NT2/D1 (cell line): Measurements from ENCODE around the gene EXOSC10.
"Not testable (repeated sequence)": the region's sequence is repeated elsewhere in the genome, so short reads cannot be mapped to it uniquely, and the experiment has no call there.

Experiments used
- DNase-seq: peaks from one replicate; pipeline ENCODE4 v3.0.0-alpha.2; 2011; ENCODE audit warnings: low read depth, low spot score
- H3K27me3 ChIP-seq: 2 replicates; pipeline ENCODE4 v1.6.0; 2011; ENCODE audit warnings: mild to moderate bottlenecking; ENCODE audit not compliant: insufficient read length, insufficient read depth
- H3K36me3 ChIP-seq: 2 replicates; pipeline ENCODE4 v1.6.1; 2011; ENCODE audit warnings: mild to moderate bottlenecking, low read length, mixed read lengths; ENCODE audit not compliant: insufficient read depth, insufficient read length
- H3K4me1 ChIP-seq: 2 replicates; pipeline ENCODE4 v1.5.1; 2011; ENCODE audit not compliant: insufficient read depth, insufficient read length
- H3K4me3 ChIP-seq: 2 replicates; pipeline ENCODE4 v1.5.1; 2011; ENCODE audit warnings: low read depth; ENCODE audit not compliant: insufficient read length
- H3K9ac ChIP-seq: 2 replicates; pipeline ENCODE4 v1.6.0; 2011; ENCODE audit warnings: low read depth; ENCODE audit not compliant: insufficient read length
- H3K9me3 ChIP-seq: 2 replicates; pipeline ENCODE4 v1.5.1; 2011; ENCODE audit warnings: mild to moderate bottlenecking, low read length; ENCODE audit not compliant: insufficient read depth
- SUZ12 ChIP-seq: IDR thresholded peaks from 2 replicates; pipeline ENCODE4 v1.6.1; 2011; ENCODE audit not compliant: insufficient read length, insufficient read depth; ENCODE audit errors: extremely low read depth
- YY1 ChIP-seq: IDR thresholded peaks from 2 replicates; pipeline ENCODE4 v1.6.1; 2011; ENCODE audit not compliant: insufficient read length, insufficient read depth
- ZNF274 ChIP-seq: IDR thresholded peaks from 2 replicates; pipeline ENCODE4 v1.6.1; 2011; ENCODE audit warnings: mild to moderate bottlenecking, low read depth, low read length

Gene EXOSC10

DNA sequence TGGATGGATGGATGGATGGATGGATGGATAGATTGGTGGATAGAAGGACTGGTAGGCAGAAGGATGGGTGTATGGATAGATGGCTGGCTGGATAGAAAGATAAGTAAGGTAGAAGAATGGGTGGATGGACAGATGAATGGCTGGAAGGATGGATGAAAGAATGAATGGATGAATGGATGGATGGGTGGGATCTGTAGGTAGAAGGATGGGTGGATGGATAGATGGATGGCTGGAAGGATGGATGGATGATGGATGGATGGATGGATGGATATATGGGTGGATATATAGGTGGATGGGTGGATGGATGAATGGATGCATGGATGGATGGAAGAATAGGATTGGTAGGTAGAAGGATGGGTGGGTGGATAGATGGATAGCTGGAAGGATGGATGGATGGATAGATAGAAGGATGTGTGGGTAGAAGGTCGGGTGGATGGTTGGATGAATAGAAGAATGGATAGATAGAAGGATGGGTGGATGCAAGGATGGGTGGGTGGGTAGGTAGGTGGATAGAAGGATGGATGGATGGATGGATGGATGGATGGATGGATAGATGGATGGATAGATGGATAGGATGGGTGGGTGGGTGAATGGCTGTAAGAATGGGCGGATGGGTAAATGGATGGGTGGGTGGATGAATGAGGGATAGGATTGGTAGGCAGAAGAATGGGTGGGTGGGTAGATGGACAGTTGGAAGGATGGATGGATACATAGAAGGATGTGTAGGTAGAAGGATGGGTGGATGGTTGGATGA, 60.1 kb downstream of the EXOSC10 start:
- no peaks in the 10 kb centered on the region for H3K4me1 ChIP-seq
- H3K9me3 ChIP-seq, result no peaks in the 10 kb centered on the region
- no peak overlapping the region for H3K4me3 ChIP-seq
- no peak overlapping the region for H3K9ac ChIP-seq
- no peak for DNase-seq
- H3K27me3 ChIP-seq, result peaks cover 2% of the 10 kb centered on the region
- TF ChIP-seq YY1, result no peak
- no peak for TF ChIP-seq SUZ12
- no peak for TF ChIP-seq ZNF274
- H3K36me3 ChIP-seq, result no peaks in the 10 kb centered on the region

DNA sequence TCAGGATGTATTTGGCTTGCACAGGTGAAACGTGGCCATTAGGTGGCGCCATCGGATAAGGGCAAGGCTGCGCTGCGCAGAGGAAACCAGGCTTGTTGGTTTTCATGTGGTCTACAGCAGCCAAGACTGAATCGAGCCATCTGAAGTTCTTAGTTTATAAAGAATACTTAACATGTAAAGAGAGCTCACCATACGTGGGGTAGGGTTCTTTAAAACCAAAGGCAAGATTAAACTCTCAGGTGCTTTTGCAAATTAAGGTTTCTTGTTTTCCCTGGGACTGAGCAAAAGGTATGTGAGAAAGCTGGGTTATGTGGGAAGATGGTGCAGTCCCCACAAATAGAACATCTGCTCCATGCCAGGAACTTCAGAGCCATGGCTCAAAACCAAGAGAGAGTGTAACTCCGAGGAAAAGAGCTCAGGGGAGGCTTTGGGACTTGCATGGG, 61.9 kb downstream of the EXOSC10 start:
- Histone ChIP-seq H3K9me3 (no peaks in the 10 kb centered on the region), H3K4me1 (no peaks in the 10 kb centered on the region), H3K27me3 (peaks cover 2% of the 10 kb centered on the region), H3K36me3 (no peaks in the 10 kb centered on the region), H3K4me3 (no peak overlapping the region), H3K9ac (no peak overlapping the region)
- DNase-seq, result peak; percentile 73
- TF ChIP-seq ZNF274, result no peak
- TF ChIP-seq SUZ12, result no peak
- no peak for TF ChIP-seq YY1

DNA sequence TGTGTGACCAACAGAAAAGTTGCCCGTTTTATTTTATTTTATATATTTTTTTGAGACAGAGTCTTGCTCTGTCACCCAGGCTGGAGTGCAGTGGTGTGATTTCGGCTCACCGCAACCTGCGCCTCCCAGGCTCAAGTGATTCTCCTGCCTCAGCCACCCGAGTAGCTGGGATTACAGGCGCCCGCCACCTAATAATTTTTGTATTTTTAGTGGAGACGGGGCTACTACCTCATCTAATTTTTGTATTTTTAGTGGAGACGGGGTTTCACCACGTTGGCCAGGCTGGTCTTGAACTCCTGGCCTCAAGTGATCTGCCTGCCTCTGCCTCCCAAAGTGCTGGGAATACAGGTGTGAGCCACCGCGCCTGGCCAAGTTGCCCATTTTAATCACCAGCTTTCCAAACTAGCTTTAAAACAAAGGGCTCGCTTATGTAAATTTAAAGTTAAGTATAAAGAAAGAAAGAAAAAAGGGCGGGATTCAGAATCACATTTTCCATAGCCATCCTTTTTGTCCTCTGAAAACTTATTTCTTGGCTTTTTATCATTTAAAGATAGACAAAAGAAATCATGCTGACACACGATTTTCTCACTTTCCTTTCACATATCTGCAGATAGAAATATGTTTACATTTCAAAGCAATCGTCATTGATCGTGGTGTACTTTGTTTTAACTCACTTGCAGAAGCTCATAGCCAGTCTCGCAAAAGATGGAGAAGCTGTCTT, 62.5 kb downstream of the EXOSC10 start:
- not testable (repeated sequence) for H3K4me1 ChIP-seq, DNase-seq, H3K36me3 ChIP-seq, H3K9ac ChIP-seq, H3K27me3 ChIP-seq, H3K9me3 ChIP-seq, H3K4me3 ChIP-seq

DNA sequence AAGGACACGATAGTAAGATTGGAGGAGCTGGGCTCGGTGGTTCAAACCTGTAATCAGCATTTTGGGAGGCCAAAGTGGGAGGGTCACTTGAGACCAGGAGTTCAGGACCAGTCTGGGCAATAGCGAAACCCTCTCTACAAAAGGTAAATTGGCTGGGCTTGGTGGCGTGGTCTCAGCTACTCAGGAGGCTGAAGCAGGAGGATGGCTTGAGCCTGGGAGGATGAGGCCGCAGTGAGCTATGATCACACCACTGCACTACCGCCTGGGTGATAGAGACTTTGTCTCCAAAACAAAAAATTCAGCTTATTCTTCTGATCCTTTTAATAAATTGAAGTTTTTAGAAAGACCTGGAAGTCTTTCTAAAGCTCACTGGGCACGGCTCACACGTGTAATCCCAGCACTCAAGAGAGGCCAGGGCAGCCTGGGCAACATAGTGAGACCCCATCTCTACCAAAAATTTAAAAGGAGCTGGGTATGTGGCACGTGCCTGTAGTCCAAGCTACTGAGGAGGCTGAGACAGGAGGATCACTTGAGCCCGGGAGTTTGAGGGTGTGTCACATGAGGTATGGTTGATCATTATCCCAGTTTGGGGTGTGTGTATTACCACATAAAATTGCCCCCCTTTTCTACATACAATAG, 67.9 kb downstream of the EXOSC10 start:
- no peaks in the 10 kb centered on the region for H3K27me3 ChIP-seq
- peaks cover 6% of the 10 kb centered on the region for H3K36me3 ChIP-seq
- no peaks in the 10 kb centered on the region for H3K9me3 ChIP-seq
- no peak overlapping the region for H3K9ac ChIP-seq
- DNase-seq, result no peak
- TF ChIP-seq YY1 (no peak), ZNF274 (no peak), SUZ12 (no peak)
- no peaks in the 10 kb centered on the region for H3K4me1 ChIP-seq
- H3K4me3 ChIP-seq, result no peak overlapping the region

DNA sequence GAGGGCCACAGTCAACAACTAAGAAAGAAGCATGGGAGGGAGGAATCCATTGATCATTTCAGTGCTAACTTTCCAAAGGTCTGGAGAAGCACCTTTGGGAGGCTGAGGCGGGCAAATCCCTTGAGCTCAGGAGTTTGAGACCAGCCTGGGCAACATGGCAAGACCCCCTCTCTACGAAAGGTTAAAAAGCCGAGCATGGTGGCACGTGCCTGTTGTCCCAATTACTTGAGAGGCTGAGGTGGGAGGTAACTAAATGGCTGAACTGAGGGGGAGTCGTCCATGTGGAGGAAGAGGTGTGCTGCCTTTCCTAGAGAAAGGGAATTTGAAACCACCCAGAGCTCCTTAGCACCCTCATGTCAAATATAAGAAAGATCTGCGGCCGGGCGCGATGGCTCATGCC, 68.8 kb downstream of the EXOSC10 start:
- TF ChIP-seq SUZ12 (no peak), ZNF274 (no peak), YY1 (no peak)
- Histone ChIP-seq H3K36me3 (peaks cover 14% of the 10 kb centered on the region), H3K4me1 (no peaks in the 10 kb centered on the region), H3K4me3 (no peak overlapping the region), H3K27me3 (no peaks in the 10 kb centered on the region), H3K9me3 (no peaks in the 10 kb centered on the region), H3K9ac (no peak overlapping the region)
- DNase-seq, result no peak

DNA sequence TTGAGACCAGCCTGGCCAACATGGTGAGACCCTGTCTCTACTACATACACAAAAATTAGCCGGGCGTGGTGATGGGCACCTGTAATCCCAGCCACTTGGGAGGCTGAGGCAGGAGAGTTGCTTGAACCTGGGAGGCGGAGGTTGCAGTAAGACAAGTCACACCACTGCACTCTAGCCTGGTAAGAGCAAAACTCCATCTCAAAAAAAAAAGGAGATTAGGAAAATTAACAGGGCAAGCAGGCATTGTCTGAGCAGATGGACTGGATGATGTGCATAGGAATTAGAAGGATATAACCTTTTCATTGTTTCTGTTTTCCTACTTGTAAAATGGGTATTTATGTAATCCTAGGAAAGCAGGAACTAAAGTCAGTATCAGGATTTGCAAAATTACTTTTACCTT, 71.7 kb downstream of the EXOSC10 start:
- Histone ChIP-seq H3K9me3 (no peaks in the 10 kb centered on the region), H3K4me3 (no peak overlapping the region), H3K27me3 (no peaks in the 10 kb centered on the region), H3K4me1 (no peaks in the 10 kb centered on the region), H3K9ac (no peak overlapping the region), H3K36me3 (peaks cover 39% of the 10 kb centered on the region)
- DNase-seq, result no peak
- no peak for TF ChIP-seq ZNF274
- no peak for TF ChIP-seq SUZ12
- no peak for TF ChIP-seq YY1

DNA sequence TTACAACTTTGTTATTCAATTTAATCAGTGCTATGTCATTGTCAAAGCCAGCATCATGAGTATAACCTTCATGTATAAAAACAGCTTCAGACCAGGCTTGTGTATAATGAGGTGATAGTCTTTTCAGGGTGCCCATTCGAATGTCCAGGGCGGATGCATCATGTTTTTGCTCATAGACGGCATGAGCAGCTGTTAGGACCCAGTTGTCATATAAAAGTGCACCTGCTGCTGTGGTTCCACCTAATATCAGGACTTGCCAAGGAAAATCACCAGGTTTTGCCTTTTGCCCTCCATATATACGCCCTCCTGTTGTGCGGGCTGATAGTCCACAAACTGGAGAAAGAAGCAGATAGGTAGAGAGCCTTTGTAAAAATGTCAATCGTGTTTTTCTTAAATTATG, 72.4 kb downstream of the EXOSC10 start:
- TF ChIP-seq YY1 (no peak), SUZ12 (no peak), ZNF274 (no peak)
- no peak overlapping the region for H3K9ac ChIP-seq
- no peak for DNase-seq
- H3K9me3 ChIP-seq, result no peaks in the 10 kb centered on the region
- H3K4me1 ChIP-seq, result no peaks in the 10 kb centered on the region
- H3K4me3 ChIP-seq, result no peak overlapping the region
- no peaks in the 10 kb centered on the region for H3K27me3 ChIP-seq
- H3K36me3 ChIP-seq, result peaks cover 40% of the 10 kb centered on the region
